Measurements from ENCODE around the gene MMS22L.

Gene MMS22L

DNA sequence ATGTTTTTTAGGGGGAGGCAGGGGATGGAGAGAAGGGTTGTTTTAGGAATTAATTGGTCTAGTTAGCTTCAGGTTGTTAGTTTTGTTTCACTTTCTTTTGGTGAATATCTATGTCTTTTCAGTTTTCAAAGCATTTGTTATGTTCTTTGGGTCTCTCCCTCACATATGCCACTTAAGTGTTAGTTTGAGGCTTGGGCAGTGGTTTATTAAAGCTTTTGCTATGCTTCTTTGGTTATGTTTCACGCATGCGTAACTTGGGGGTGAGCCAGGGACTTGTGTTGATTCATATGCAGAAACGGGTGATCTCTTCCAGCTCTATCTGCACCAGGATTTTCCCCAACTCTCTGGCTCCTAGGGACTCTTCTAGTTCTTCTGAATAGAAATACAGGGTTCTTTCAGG lies 11.4 kb upstream of the MMS22L start:
- Histone ChIP-seq H3K9me3 (peaks cover 10% of the 10 kb centered on the region), H4K20me1 (no peaks in the 10 kb centered on the region), H3K27me3 (no peaks in the 10 kb centered on the region), H3K27ac (no peak overlapping the region), H3K9ac (no peak overlapping the region), H3K4me3 (no peak overlapping the region), H3K36me3 (no peaks in the 10 kb centered on the region), H3K4me1 (no peaks in the 10 kb centered on the region), H3K4me2 (no peak overlapping the region)
- no peak for TF ChIP-seq Cebpa-rat (IDR thresholded peaks at IDR 0.05)

DNA sequence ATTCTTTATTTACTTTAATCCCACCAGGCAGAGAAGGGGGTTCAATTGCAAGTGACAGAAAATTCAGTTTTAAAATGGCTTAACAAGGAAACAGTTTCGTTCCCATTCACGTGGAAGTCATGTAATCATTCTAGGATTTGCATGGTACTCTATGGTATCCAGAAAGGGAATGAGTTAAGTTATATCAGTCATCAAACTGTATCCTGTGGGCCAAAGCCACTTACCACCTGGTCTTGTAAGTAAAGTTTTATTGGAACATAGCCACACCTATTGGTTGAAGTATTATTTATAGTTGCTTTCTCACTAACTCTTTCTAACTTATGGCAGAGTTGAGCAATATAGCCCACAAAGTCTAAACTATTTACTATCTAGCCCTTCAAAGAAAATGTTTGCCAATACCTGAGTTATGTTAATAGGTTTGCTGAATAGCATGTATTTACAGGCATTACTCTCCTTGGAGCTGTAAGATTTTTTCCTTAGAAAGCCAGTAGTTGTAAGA lies 10.2 kb upstream of the MMS22L start:
- H4K20me1 ChIP-seq = no peaks in the 10 kb centered on the region
- H3K9ac ChIP-seq = no peak overlapping the region
- peaks cover 19% of the 10 kb centered on the region for H3K9me3 ChIP-seq
- H3K36me3 ChIP-seq = no peaks in the 10 kb centered on the region
- H3K4me2 ChIP-seq = no peak overlapping the region
- no peaks in the 10 kb centered on the region for H3K27me3 ChIP-seq
- H3K27ac ChIP-seq = no peak overlapping the region
- no peak for TF ChIP-seq Cebpa-rat (IDR thresholded peaks at IDR 0.05)
- H3K4me3 ChIP-seq = no peak overlapping the region
- H3K4me1 ChIP-seq = no peaks in the 10 kb centered on the region

DNA sequence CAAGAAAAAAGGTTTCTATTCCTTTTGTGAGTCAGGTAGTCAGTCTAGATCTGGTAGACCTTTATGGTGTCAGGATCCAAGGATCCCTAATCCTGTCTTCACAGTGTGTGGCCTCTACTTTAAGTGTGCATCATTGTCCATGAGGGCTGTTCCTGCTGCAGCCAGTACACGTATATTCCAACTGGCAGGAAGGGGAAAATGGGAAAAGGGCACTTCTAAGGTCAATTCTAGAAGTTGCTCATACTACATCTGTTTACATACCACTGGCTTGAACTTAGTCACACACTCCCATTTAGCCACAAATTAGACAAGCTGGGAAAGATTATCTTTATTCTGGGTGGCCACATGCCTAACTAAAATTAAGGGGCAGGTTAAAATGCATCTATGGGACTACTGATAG lies 9.7 kb upstream of the MMS22L start:
- Histone ChIP-seq H3K9ac (no peak overlapping the region), H3K9me3 (peaks cover 19% of the 10 kb centered on the region), H3K4me2 (no peak overlapping the region), H4K20me1 (no peaks in the 10 kb centered on the region), H3K27ac (no peak overlapping the region), H3K36me3 (no peaks in the 10 kb centered on the region), H3K27me3 (no peaks in the 10 kb centered on the region), H3K4me3 (no peak overlapping the region), H3K4me1 (no peaks in the 10 kb centered on the region)
- no peak for TF ChIP-seq Cebpa-rat (IDR thresholded peaks at IDR 0.05)

DNA sequence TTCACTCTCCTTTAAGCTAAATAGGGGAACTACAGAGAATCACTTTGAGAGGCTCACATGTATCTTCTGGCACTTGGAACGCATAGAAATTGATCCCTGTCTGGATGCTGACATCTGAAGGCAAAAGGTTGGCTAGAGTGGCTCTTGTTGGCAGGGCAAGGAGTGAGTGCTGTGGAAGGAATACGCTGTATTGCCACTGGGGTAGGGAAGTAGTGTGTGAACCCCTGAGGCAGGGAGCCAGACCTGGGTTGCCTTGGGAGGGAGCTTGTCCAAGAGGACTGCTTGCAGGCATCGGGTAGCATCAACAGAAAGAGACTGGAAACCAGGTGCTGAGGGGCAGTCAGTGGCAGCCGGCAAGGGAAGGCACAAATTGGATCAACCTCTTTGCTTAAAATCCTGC lies 8.9 kb upstream of the MMS22L start:
- H3K9me3 ChIP-seq = peaks cover 19% of the 10 kb centered on the region
- H3K27ac ChIP-seq = no peak overlapping the region
- no peak overlapping the region for H3K9ac ChIP-seq
- no peaks in the 10 kb centered on the region for H3K4me1 ChIP-seq
- H3K27me3 ChIP-seq = no peaks in the 10 kb centered on the region
- H3K4me3 ChIP-seq = no peak overlapping the region
- no peak overlapping the region for H3K4me2 ChIP-seq
- H4K20me1 ChIP-seq = no peaks in the 10 kb centered on the region
- TF ChIP-seq Cebpa-rat (IDR thresholded peaks at IDR 0.05) = no peak
- H3K36me3 ChIP-seq = no peaks in the 10 kb centered on the region

DNA sequence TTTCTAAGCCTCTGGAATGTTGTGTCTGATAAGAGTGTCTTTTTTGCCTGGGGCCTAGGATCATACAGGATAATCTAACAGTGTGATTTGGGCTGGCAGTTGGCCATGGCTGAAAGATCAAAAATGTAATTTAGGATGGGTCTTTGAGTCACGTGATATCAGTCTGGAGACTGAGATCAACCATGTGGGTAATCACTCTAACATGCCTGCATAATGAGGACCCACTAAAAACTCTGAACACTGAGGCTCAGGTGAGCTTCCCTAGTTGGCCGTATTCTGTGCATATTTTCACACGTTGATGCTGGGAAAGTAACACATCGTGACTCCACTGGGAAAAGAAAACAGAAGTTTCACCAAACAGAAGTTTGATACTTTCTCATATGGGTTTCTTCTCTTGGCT lies 6.3 kb upstream of the MMS22L start:
- Histone ChIP-seq H3K4me2 (no peak overlapping the region), H3K4me1 (no peaks in the 10 kb centered on the region), H3K27ac (no peak overlapping the region), H3K9me3 (peaks cover 19% of the 10 kb centered on the region), H3K4me3 (no peak overlapping the region), H3K9ac (no peak overlapping the region), H4K20me1 (no peaks in the 10 kb centered on the region), H3K36me3 (no peaks in the 10 kb centered on the region), H3K27me3 (no peaks in the 10 kb centered on the region)
- no peak for TF ChIP-seq Cebpa-rat (IDR thresholded peaks at IDR 0.05)

DNA sequence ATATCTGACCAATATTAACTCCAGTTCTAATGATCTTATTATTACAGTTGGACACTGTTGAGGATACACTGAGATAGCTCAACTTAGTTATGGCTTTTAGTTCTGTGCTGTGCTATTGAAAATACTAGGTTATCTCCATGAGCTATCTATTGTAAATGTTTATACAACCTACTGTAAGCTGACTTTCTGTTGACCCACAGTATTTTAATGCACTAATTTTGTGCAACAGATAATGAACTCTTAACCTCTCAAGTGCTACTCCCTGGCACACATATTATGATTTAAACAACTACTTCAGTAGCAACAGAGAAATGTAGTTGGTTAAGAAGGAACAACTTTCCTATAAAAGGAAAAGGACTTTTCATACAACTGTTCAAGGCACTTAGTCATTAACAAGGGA lies 5.2 kb upstream of the MMS22L start:
- Histone ChIP-seq H3K27ac (no peak overlapping the region), H3K4me1 (peaks cover 7% of the 10 kb centered on the region), H4K20me1 (no peaks in the 10 kb centered on the region), H3K9me3 (peaks cover 19% of the 10 kb centered on the region), H3K4me2 (no peak overlapping the region), H3K9ac (no peak overlapping the region), H3K27me3 (no peaks in the 10 kb centered on the region), H3K4me3 (no peak overlapping the region), H3K36me3 (no peaks in the 10 kb centered on the region)
- TF ChIP-seq Cebpa-rat (IDR thresholded peaks at IDR 0.05) = no peak

DNA sequence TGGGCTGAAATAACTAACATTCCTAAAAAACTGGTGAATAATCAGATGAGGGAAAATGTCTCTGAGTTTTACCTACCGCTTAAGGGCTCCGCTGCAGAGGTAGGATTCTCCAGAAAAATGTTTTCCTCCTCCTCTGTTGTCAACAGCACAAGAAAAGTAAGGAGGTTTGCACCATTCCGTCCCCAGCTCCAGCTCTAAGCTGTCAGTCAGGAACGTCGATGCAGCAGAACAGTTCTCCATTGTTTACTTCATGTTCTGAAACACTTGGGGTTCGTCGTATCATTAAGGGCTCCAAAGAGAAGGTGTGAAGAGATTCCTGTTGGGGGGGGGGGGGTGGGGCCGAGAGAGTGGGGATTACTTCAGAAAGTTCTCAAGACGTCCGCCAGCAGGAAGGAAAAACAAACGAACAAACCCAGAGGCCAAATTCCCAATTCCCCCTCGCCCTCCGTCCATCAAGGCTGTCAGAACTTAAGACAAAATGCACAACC lies 734 bp downstream of the MMS22L start:
- peaks cover 29% of the 10 kb centered on the region for H3K4me1 ChIP-seq
- H3K27me3 ChIP-seq = no peaks in the 10 kb centered on the region
- H3K4me2 ChIP-seq = peak overlapping the region; percentile 82
- no peaks in the 10 kb centered on the region for H4K20me1 ChIP-seq
- H3K36me3 ChIP-seq = peaks cover 31% of the 10 kb centered on the region
- H3K9me3 ChIP-seq = no peaks in the 10 kb centered on the region
- H3K27ac ChIP-seq = peak overlapping the region; percentile 96
- peak overlapping the region; percentile 95 for H3K9ac ChIP-seq
- no peak for TF ChIP-seq Cebpa-rat (IDR thresholded peaks at IDR 0.05)
- peak overlapping the region; percentile 89 for H3K4me3 ChIP-seq

DNA sequence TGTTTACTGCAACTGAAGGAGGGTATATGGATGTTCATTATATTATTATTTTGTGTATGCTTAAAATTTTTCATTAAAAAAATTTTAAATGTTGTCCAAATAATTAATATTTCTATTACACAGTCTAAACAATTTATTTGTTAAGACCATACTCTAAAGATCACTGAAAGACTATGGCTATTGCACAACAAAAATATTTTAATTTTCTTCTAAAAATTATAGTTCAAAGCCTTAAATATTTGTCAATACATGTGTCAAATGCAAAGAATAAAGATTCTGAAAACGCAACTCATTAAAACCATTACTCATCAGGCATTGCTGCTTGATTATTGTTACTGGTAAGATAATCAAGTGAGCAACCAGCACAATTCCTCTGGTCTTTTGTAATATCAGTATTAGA lies 2.2 kb downstream of the MMS22L start:
- peaks cover 46% of the 10 kb centered on the region for H3K36me3 ChIP-seq
- no peaks in the 10 kb centered on the region for H3K27me3 ChIP-seq
- TF ChIP-seq Cebpa-rat (IDR thresholded peaks at IDR 0.05) = no peak
- H4K20me1 ChIP-seq = no peaks in the 10 kb centered on the region
- H3K9me3 ChIP-seq = no peaks in the 10 kb centered on the region
- peak overlapping the region; percentile 82 for H3K4me2 ChIP-seq
- peak overlapping the region; percentile 23; the same call in 1 of the 2 replicates for H3K9ac ChIP-seq
- H3K4me3 ChIP-seq = peak overlapping the region; percentile 89; the same call in 1 of the 2 replicates
- H3K27ac ChIP-seq = no peak overlapping the region
- H3K4me1 ChIP-seq = peaks cover 29% of the 10 kb centered on the region

DNA sequence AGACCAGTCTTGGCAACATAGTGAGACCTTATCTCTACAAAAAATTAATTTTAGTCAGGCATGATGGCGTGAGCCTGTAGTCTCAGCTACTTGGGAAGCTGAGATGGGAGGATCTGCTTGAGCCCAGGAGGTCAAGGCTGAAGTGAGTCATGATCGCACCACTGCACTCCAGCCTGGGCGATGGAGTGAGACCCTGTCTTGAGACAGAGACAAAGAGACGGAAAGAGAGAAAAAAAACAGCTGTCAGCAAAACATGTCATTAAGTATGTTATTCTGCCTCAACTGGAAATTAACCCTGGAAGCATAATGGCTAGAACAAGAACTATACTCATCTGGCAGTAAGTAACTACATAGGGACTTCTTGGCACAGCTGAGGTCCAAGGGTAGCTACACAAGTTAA lies 7.2 kb downstream of the MMS22L start:
- Histone ChIP-seq H3K4me3 (no peak overlapping the region), H3K27me3 (no peaks in the 10 kb centered on the region), H3K36me3 (peaks cover 89% of the 10 kb centered on the region), H3K27ac (no peak overlapping the region), H3K4me1 (peaks cover 7% of the 10 kb centered on the region), H3K9me3 (no peaks in the 10 kb centered on the region), H3K4me2 (no peak overlapping the region), H3K9ac (no peak overlapping the region), H4K20me1 (0 out of 2 replicates have a peak, but pooled peaks cover 6% of the 10 kb centered on the region)
- no peak for TF ChIP-seq Cebpa-rat (IDR thresholded peaks at IDR 0.05)

DNA sequence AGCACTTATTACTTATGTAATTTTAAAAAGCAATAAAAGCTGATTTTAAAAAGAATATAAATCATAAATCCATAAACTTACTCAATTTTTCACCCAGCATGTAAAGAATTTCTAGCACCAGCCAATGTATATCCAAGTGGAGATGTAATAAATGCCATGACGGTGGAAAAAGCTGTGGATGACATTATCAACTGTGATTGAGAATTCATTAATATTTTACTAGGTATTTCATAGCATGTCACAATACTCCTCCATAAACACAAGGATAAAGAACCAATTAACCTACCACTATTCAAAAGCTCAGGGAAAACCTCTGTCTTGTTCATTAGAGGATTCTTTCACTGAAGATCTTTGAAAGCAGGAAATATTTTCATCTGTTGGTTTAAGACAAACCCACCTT lies 13.2 kb downstream of the MMS22L start:
- no peak for TF ChIP-seq Cebpa-rat (IDR thresholded peaks at IDR 0.05)
- Histone ChIP-seq H3K27ac (no peak overlapping the region), H3K4me1 (no peaks in the 10 kb centered on the region), H3K9ac (no peak overlapping the region), H3K9me3 (peaks cover 18% of the 10 kb centered on the region), H3K36me3 (peaks cover 68% of the 10 kb centered on the region), H3K4me3 (no peak overlapping the region), H4K20me1 (0 out of 2 replicates have a peak, but pooled peaks cover 6% of the 10 kb centered on the region), H3K27me3 (no peaks in the 10 kb centered on the region), H3K4me2 (no peak overlapping the region)

DNA sequence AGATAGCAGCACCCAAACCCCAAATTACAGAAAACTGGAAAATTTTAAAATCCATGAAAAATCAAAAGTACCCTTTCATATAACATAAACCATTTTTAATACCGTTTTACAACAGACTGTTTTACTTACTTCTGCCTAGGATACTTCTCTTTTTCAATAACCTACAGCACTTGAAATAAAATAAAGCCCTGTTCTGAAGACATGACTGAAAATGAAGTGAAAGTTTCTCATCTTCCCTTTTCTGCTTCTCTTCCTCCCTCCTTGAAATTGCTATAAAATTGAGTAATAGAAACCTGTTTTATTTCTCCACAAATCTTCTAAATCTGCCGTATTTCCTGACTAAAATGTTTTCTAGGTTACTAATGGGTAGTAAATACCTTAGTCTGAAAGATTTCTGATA lies 20.3 kb downstream of the MMS22L start:
- Histone ChIP-seq H3K36me3 (peaks cover 73% of the 10 kb centered on the region), H3K27ac (no peak overlapping the region), H4K20me1 (no peaks in the 10 kb centered on the region), H3K4me2 (no peak overlapping the region), H3K4me1 (no peaks in the 10 kb centered on the region), H3K9me3 (peaks cover 19% of the 10 kb centered on the region), H3K9ac (no peak overlapping the region), H3K27me3 (no peaks in the 10 kb centered on the region), H3K4me3 (no peak overlapping the region)
- TF ChIP-seq Cebpa-rat (IDR thresholded peaks at IDR 0.05) = no peak

All from BLaER1 (cell line).